K562 (cell line): ENCODE results near the gene SORCS1. TPM values are rescaled to one million over a fixed set of nuclear protein-coding genes. Genes with fewer than 3 reads are reported as not detected.

ENCODE experiments used
- ATAC-seq: fragments of 200-7000 bp; cut with Tn5 transposase; 3 replicates; pipeline ENCODE4 v1.9.1; 2020; ENCODE audit warnings: moderate library complexity
- BruUV-seq: library from RNA; stranded (reverse); fragments of 400-500 nt; replicated peaks from 2 replicates; lab custom pipeline; 2021; lab: Mats Ljungman, UMichigan
- CTCF ChIA-PET: fragments of 300-600 bp; formaldehyde crosslinking; extraction: SDS; loops from one replicate; lab custom pipeline; 2021; ENCODE audit warnings: low intra/inter-chr PET ratio; lab: Yijun Ruan, JAX
- POLR2A ChIA-PET: fragments of 300-600, 350-650 bp; sonication (Branson Sonifier 250); formaldehyde crosslinking; extraction: SDS; loops from one replicate; lab custom pipeline; 2021; ENCODE audit warnings: antibody characterized with exemption, inconsistent platforms; lab: Yijun Ruan, JAX
- DNase-seq, 4 experiments: peaks; one replicate each; pipeline versions ENCODE4 v3.0.0 to v3.0.0-alpha.2; 2011 to 2018; ENCODE audit warnings: low spot score in 3 of 4, mixed read lengths in 3 of 4; ENCODE audit errors: extremely low read depth in 1 of 4
- FAIRE-seq: peaks from 2 replicates; lab custom pipeline; 2011; peaks lifted over from hg19 to GRCh38; lab: Jason Lieb, UNC
- H2AFZ ChIP-seq: 2 replicates; pipeline ENCODE4 v1.6.0; 2011; ENCODE audit warnings: low read depth, low read length, control low read depth, inconsistent platforms
- H3K27ac ChIP-seq: fragments of 200-600 bp; 3 replicates; pipeline ENCODE4 v1.8.0; 2011; ENCODE audit warnings: low read depth, mild to moderate bottlenecking, control low read depth, inconsistent platforms, low read length, moderate library complexity, mixed read lengths; ENCODE audit errors: extremely low read depth
- H3K27me3 ChIP-seq, 2 experiments: fragments of 300-600 bp in 1 of 2; 2 replicates in 1 of 2; 3 replicates in 1 of 2; pipeline versions ENCODE4 v1.6.0 to v1.8.0; 2011; ENCODE audit warnings: inconsistent platforms in 2 of 2, low read length in 2 of 2, mild to moderate bottlenecking in 1 of 2, mixed read lengths in 1 of 2, moderate library complexity in 1 of 2; ENCODE audit not compliant: control insufficient read depth in 2 of 2, insufficient read depth in 2 of 2
- H3K36me3 ChIP-seq: fragments of 300-600 bp; 3 replicates; pipeline ENCODE4 v1.8.0; 2011; ENCODE audit warnings: mild to moderate bottlenecking, low read length, inconsistent platforms; ENCODE audit not compliant: control insufficient read depth, insufficient read depth
- H3K4me1 ChIP-seq, 2 experiments: fragments of 200-600 bp in 1 of 2; replicated peaks in 1 of 2; 2 replicates in 1 of 2; 3 replicates in 1 of 2; pipeline versions ENCODE4 v1.5.1 to v1.8.0; 2011; ENCODE audit warnings: inconsistent platforms in 2 of 2, low read length in 2 of 2, mild to moderate bottlenecking in 1 of 2, mixed read lengths in 1 of 2, moderate library complexity in 1 of 2; ENCODE audit not compliant: control insufficient read depth in 2 of 2, insufficient read depth in 2 of 2
- H3K4me2 ChIP-seq: 2 replicates; pipeline ENCODE4 v1.6.1; 2011; ENCODE audit warnings: low read length, control low read depth, inconsistent platforms, mixed read lengths; ENCODE audit not compliant: insufficient read depth
- H3K4me3 ChIP-seq: fragments of 200-600 bp; sonication (generic), shearing (Covaris generic); 2 replicates; pipeline ENCODE4 v1.5.1; 2016; ENCODE audit warnings: control low read depth, inconsistent platforms
- H3K79me2 ChIP-seq: fragments of 200-600 bp; 3 replicates; pipeline ENCODE4 v1.8.0; 2011; ENCODE audit warnings: low read length, inconsistent platforms; ENCODE audit not compliant: control insufficient read depth, insufficient read depth
- H3K9ac ChIP-seq, 2 experiments: 2 replicates each; pipeline versions ENCODE4 v1.6.0 to v1.6.1; 2011; ENCODE audit warnings: low read depth in 2 of 2, low read length in 2 of 2, control low read depth in 1 of 2, inconsistent platforms in 1 of 2, mild to moderate bottlenecking in 1 of 2, mixed read lengths in 1 of 2; ENCODE audit not compliant: insufficient read depth in 1 of 2
- H3K9me1 ChIP-seq: one replicate; pipeline ENCODE4 v1.6.0; 2011; ENCODE audit warnings: inconsistent platforms, mild to moderate bottlenecking, low read length, moderate library complexity; ENCODE audit not compliant: control insufficient read depth, insufficient read depth
- H3K9me3 ChIP-seq: replicated peaks from 2 replicates; pipeline ENCODE4 v1.5.1; 2011; ENCODE audit warnings: low read depth, low read length, inconsistent platforms; ENCODE audit not compliant: control insufficient read depth, insufficient read depth
- H4K20me1 ChIP-seq: replicated peaks from 2 replicates; pipeline ENCODE4 v1.6.1; 2011; ENCODE audit warnings: low read length, inconsistent platforms, mixed read lengths; ENCODE audit not compliant: control insufficient read depth, insufficient read depth
- CBX2 ChIP-seq: fragments of 200-600 bp; sonication (generic); IDR thresholded peaks from one replicate; pipeline ENCODE4 v1.6.1; 2012; ENCODE audit warnings: mild to moderate bottlenecking, low read length, inconsistent platforms; ENCODE audit not compliant: insufficient read depth, poor library complexity, severe bottlenecking
- CBX5 ChIP-seq: IDR thresholded peaks from 2 replicates; pipeline ENCODE4 v1.6.1; 2014; ENCODE audit warnings: low read depth, borderline replicate concordance
- CHD4 ChIP-seq: fragments of 200-600 bp; sonication (generic); IDR thresholded peaks from 3 replicates; pipeline ENCODE4 v1.6.1; 2012; ENCODE audit warnings: low read depth, mild to moderate bottlenecking, mixed read lengths, low read length, inconsistent platforms; ENCODE audit not compliant: insufficient read depth, insufficient replicate concordance, poor library complexity, severe bottlenecking
- DMBX1 ChIP-seq: fragments of 250-450 bp; sonication (Bioruptor Pico); IDR thresholded peaks from 2 replicates; pipeline ENCODE4 v1.8.0; 2022; ENCODE audit warnings: inconsistent platforms, mild to moderate bottlenecking, moderate library complexity, borderline replicate concordance
- EHMT2 ChIP-seq: fragments of 450-650 bp; IDR thresholded peaks from 2 replicates; pipeline ENCODE4 v1.6.1; 2018; ENCODE audit warnings: antibody characterized with exemption
- ESRRA ChIP-seq: fragments of 450-650 bp; IDR thresholded peaks from 2 replicates; pipeline ENCODE4 v1.6.1; 2014; ENCODE audit warnings: low read depth, mild to moderate bottlenecking, moderate library complexity, borderline replicate concordance
- GATA2 ChIP-seq: sonication (generic); formaldehyde crosslinking; IDR thresholded peaks from 2 replicates; pipeline ENCODE4 v1.4.0; 2020; ENCODE audit warnings: mild to moderate bottlenecking, missing genetic modification reagents
- KDM5B ChIP-seq: fragments of 200-600 bp; sonication (generic); IDR thresholded peaks from 2 replicates; pipeline ENCODE4 v1.6.1; 2012; ENCODE audit warnings: low read depth, mild to moderate bottlenecking, moderate library complexity, low read length, control low read depth, inconsistent platforms; ENCODE audit not compliant: insufficient replicate concordance
- NR3C1 ChIP-seq: sonication (generic); formaldehyde crosslinking; IDR thresholded peaks from 2 replicates; pipeline ENCODE4 v1.8.1; 2022; ENCODE audit warnings: missing genetic modification reagents
- WHSC1 ChIP-seq: IDR thresholded peaks from one replicate; pipeline ENCODE4 v1.6.1; 2012; ENCODE audit warnings: low read length, control low read depth, inconsistent platforms
- ZNF12 ChIP-seq: sonication (generic); formaldehyde crosslinking; IDR thresholded peaks from 2 replicates; pipeline ENCODE4 v1.4.0; 2020; ENCODE audit warnings: mild to moderate bottlenecking, missing genetic modification reagents
- ZNF143 ChIP-seq: sonication (generic); formaldehyde crosslinking; IDR thresholded peaks from 2 replicates; pipeline ENCODE4 v1.9.0; 2022; ENCODE audit warnings: mild to moderate bottlenecking, missing genetic modification reagents
- WGBS: fragments of 100-300 bp; shearing (Covaris generic); methylation state at CpG from one replicate; pipeline ENCODE4 v1.1.6; 2016; ENCODE audit warnings: low coverage, mixed read lengths; ENCODE audit not compliant: insufficient coverage; ENCODE audit errors: missing lambda C conversion rate; 5-methylcytosine and 5-hydroxymethylcytosine counted together
- in situ Hi-C: fragments of 300-500 bp; cut with MboI; formaldehyde crosslinking; loops from 4 replicates; pipeline ENCODE4 v1.15.0; 2018; ENCODE audit warnings: inconsistent platforms, mixed read lengths
- intact Hi-C: fragments of 100-400 bp; cut with micrococcal nuclease; formaldehyde crosslinking; loops from 2 replicates; pipeline ENCODE4 v1.14.2; 2022
- polyA plus RNA-seq, 8 experiments: library from polyadenylated mRNA; depleted of rRNA in 4 of 8; stranded (reverse) in 5 of 8; unstranded in 3 of 8; fragments of >200 nt; fragmentation: Nextera tagmentation in 2 of 8; fragmentation: Illumina TruSeq in 1 of 8; extraction: Ambion mirVana in 2 of 8; extraction: Trizol in 1 of 8; gene quantifications; 2 replicates each; pipeline versions ENCODE4 v1.2.1 to v1.2.3, GENCODE V29; 2011 to 2014; ENCODE audit warnings: inconsistent platforms in 1 of 8, missing spikeins in 1 of 8
- total RNA-seq, 7 experiments: library from RNA; depleted of rRNA in 6 of 7; stranded (reverse); fragments of >200 nt in 6 of 7; fragmentation: Illumina TruSeq in 2 of 7; extraction: Trizol in 2 of 7; gene quantifications; 2 replicates each; pipeline versions ENCODE4 v1.2.1 to v1.2.3, GENCODE V29; 2011 to 2021; ENCODE audit warnings: low replicate concordance in 1 of 7
- TF ChIP-seq, protein P1 (sequence below): fragments of 150-350 bp; IDR thresholded peaks from 2 replicates; pipeline ENCODE4 v1.6.1; 2014; ENCODE audit warnings: low read depth, mild to moderate bottlenecking, low read length, borderline replicate concordance

SORCS1 gene
- total and polyA plus RNA-seq, 9 of the 15 experiments (the other 6 are each of a cell fraction or from before 2014, with no cell fraction given): 1.5 to 3.9 (median 2.7) TPM

DNA sequence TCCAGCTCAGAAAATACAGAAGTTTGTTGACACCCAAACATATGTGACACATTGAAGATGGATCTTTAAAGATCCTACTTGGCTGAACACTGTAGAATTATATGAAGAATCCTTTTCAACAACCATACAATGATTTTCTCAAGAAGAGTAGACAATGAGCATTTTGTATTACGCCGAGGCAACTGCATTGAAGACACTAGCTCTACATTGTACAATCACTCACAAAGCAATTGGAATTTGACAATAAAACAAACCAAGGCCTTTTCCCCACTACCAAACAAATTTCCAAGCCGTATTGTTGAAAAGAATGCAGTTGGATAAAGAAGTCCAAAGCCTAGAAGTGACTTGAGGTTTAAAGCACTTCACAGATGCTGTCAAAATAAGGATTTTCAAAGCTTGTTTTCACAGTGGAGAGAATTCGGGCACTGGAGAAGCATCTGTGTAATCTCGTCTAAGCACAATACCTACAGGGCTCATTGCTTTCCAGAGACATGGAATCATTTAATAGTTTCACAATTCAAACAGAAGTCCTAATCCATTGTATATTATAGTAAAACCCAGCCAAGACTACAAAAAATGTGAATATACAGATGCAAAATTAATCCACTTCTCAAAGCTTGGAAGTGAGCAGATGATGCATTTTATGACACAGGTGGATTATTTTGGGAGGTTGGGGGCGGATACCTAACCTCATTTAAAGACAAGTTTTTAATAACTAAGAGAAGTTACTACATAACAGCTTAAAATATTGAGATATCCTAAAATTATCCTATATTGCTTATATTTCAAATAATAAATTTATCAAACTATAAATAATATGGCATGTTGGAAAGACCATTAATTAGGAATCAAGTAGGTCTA is 78.6 kb downstream of the SORCS1 start:
- H3K9ac ChIP-seq: no peak overlapping the region
- in situ Hi-C loops: no loop called here
- POLR2A ChIA-PET: no interaction called here
- no peak overlapping the region for H3K27ac ChIP-seq
- intact Hi-C loops: no loop called here
- TF ChIP-seq NR3C1 (CRISPR knock-in tag): no peak
- no peak for TF ChIP-seq ZNF12 (CRISPR knock-in tag)
- no peak for TF ChIP-seq CHD4
- no peak for TF ChIP-seq DMBX1 (CRISPR knock-in tag)
- no peak for TF ChIP-seq CBX5
- TF ChIP-seq EHMT2: no peak
- TF ChIP-seq, protein P1, sequence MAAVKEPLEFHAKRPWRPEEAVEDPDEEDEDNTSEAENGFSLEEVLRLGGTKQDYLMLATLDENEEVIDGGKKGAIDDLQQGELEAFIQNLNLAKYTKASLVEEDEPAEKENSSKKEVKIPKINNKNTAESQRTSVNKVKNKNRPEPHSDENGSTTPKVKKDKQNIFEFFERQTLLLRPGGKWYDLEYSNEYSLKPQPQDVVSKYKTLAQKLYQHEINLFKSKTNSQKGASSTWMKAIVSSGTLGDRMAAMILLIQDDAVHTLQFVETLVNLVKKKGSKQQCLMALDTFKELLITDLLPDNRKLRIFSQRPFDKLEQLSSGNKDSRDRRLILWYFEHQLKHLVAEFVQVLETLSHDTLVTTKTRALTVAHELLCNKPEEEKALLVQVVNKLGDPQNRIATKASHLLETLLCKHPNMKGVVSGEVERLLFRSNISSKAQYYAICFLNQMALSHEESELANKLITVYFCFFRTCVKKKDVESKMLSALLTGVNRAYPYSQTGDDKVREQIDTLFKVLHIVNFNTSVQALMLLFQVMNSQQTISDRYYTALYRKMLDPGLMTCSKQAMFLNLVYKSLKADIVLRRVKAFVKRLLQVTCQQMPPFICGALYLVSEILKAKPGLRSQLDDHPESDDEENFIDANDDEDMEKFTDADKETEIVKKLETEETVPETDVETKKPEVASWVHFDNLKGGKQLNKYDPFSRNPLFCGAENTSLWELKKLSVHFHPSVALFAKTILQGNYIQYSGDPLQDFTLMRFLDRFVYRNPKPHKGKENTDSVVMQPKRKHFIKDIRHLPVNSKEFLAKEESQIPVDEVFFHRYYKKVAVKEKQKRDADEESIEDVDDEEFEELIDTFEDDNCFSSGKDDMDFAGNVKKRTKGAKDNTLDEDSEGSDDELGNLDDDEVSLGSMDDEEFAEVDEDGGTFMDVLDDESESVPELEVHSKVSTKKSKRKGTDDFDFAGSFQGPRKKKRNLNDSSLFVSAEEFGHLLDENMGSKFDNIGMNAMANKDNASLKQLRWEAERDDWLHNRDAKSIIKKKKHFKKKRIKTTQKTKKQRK: no peak
- TF ChIP-seq KDM5B: no peak
- no peak for TF ChIP-seq WHSC1
- no peak for TF ChIP-seq GATA2 (CRISPR knock-in tag)
- TF ChIP-seq ZNF143: no peak
- TF ChIP-seq CBX2: no peak
- no peak for TF ChIP-seq ESRRA
- ATAC-seq (no peak), DNase-seq (no peak), FAIRE-seq (no peak)
- H3K4me2 ChIP-seq: no peak overlapping the region
- no TSS peak for BruUV-seq
- CTCF ChIA-PET: no interaction called here
- H3K27me3 ChIP-seq: no peaks in the 10 kb centered on the region
- no peak overlapping the region for H3K4me3 ChIP-seq
- no peaks in the 10 kb centered on the region for H3K9me1 ChIP-seq
- H3K9me3 ChIP-seq: no peaks in the 10 kb centered on the region
- peaks cover 8 to 26% of the 10 kb centered on the region in 2 experiments for H3K4me1 ChIP-seq
- H3K79me2 ChIP-seq: no peaks in the 10 kb centered on the region
- no peaks in the 10 kb centered on the region for H3K36me3 ChIP-seq
- WGBS: 86% methylated on average over 6 of the region's 6 CpGs
- no peaks in the 10 kb centered on the region for H4K20me1 ChIP-seq
- no peak overlapping the region for H2AFZ ChIP-seq
